ENCODE results near the gene RARRES1.

Gene RARRES1

GRCh38 chr3:158680861-158681260 lies 51.4 kb downstream of the RARRES1 start:
- DNase-seq = no peak

GRCh38 chr3:158679547-158680000 lies 52.7 kb downstream of the RARRES1 start:
- no peak for DNase-seq

GRCh38 chr3:158678687-158679086 lies 53.6 kb downstream of the RARRES1 start:
- DNase-seq = no peak

- no peak for DNase-seq
Observed at GRCh38 chr3:158672215-158673176, 59.8 kb downstream of the RARRES1 start, which contains the start of gene LXN. Gene LXN, minus strand, starts transcription at chr3:158672648. Its CDS starts 170 bp downstream, at chr3:158672478.

GRCh38 chr3:158671821-158672214 lies 60.4 kb downstream of the RARRES1 start:
- DNase-seq = no peak

- DNase-seq = no peak
Observed at GRCh38 chr3:158668506-158668905, 63.8 kb downstream of the RARRES1 start.

GRCh38 chr3:158666416-158666815 lies 65.8 kb downstream of the RARRES1 start:
- DNase-seq = no peak

GRCh38 chr3:158663832-158664231 lies 68.4 kb downstream of the RARRES1 start:
- no peak for DNase-seq

- DNase-seq = no peak
Observed at GRCh38 chr3:158663246-158663645, 69.0 kb downstream of the RARRES1 start.

GRCh38 chr3:158660711-158661110 lies 71.5 kb downstream of the RARRES1 start:
- DNase-seq = no peak

- DNase-seq = no peak
Observed at GRCh38 chr3:158659454-158660237, 72.6 kb downstream of the RARRES1 start.

- no peak for DNase-seq
Observed at GRCh38 chr3:158658889-158659288, 73.4 kb downstream of the RARRES1 start.

GRCh38 chr3:158652463-158652862 lies 79.8 kb downstream of the RARRES1 start:
- no peak for DNase-seq

GRCh38 chr3:158651192-158651591 lies 81.1 kb downstream of the RARRES1 start:
- no peak for DNase-seq

- DNase-seq = no peak
Observed at GRCh38 chr3:158649791-158650190, 82.5 kb downstream of the RARRES1 start.
